Hepatocyte (in vitro differentiated cells): ENCODE results near the gene MAGI2. TPM values are rescaled to one million over a fixed set of nuclear protein-coding genes. Genes with fewer than 3 reads are reported as not detected.
"Not testable (repeated sequence)": the region's sequence is repeated elsewhere in the genome, so short reads cannot be mapped to it uniquely, and the experiment has no call there.

Experiments used
- DNase-seq: peaks from one replicate; pipeline ENCODE4 v3.0.0-alpha.2; 2016; ENCODE audit warnings: low spot score
- H2AFZ ChIP-seq: fragments of 200-600 bp; sonication (generic); 2 replicates; pipeline ENCODE4 v1.6.0; 2016; ENCODE audit warnings: antibody characterized with exemption, mild to moderate bottlenecking
- H3K27ac ChIP-seq: fragments of 200-600 bp; sonication (generic); 2 replicates; pipeline ENCODE4 v1.5.1; 2016; ENCODE audit warnings: mild to moderate bottlenecking
- H3K27me3 ChIP-seq: fragments of 200-600 bp; sonication (generic); 2 replicates; pipeline ENCODE4 v1.6.1; 2016
- H3K36me3 ChIP-seq: fragments of 200-600 bp; sonication (generic); replicated peaks from 2 replicates; pipeline ENCODE4 v1.5.1; 2016; ENCODE audit warnings: low read depth; ENCODE audit not compliant: insufficient read depth
- H3K4me1 ChIP-seq: fragments of 200-600 bp; sonication (generic); 2 replicates; pipeline ENCODE4 v1.5.1; 2016; ENCODE audit warnings: mild to moderate bottlenecking, moderate library complexity; ENCODE audit not compliant: insufficient read depth
- H3K4me2 ChIP-seq: fragments of 200-600 bp; sonication (generic); 2 replicates; pipeline ENCODE4 v1.6.0; 2016
- H3K4me3 ChIP-seq: fragments of 200-600 bp; sonication (generic); 2 replicates; pipeline ENCODE4 v1.5.1; 2016; ENCODE audit warnings: mild to moderate bottlenecking
- H3K79me2 ChIP-seq: fragments of 200-600 bp; sonication (generic); 2 replicates; pipeline ENCODE4 v1.6.0; 2017; ENCODE audit warnings: mild to moderate bottlenecking
- H3K9me2 ChIP-seq: fragments of 200-600 bp; sonication (generic); replicated peaks from 2 replicates; pipeline ENCODE4 v1.6.0; 2017; ENCODE audit warnings: mild to moderate bottlenecking; ENCODE audit not compliant: insufficient read depth
- H3K9me3 ChIP-seq: fragments of 200-600 bp; sonication (generic); 2 replicates; pipeline ENCODE4 v1.5.1; 2016; ENCODE audit warnings: low read depth, mild to moderate bottlenecking
- H4K20me1 ChIP-seq: fragments of 200-600 bp; sonication (generic); 2 replicates; pipeline ENCODE4 v1.6.0; 2016; ENCODE audit warnings: mild to moderate bottlenecking; ENCODE audit not compliant: insufficient read depth, poor library complexity, severe bottlenecking
- CTCF ChIP-seq: fragments of 200-600 bp; sonication (generic); IDR thresholded peaks from 2 replicates; pipeline ENCODE4 v1.5.1; 2016; ENCODE audit warnings: antibody characterized with exemption, mild to moderate bottlenecking; ENCODE audit not compliant: poor library complexity
- EZH2 ChIP-seq: fragments of 200-600 bp; sonication (generic); IDR thresholded peaks from 2 replicates; pipeline ENCODE4 v1.6.1; 2016; ENCODE audit warnings: antibody characterized with exemption, mild to moderate bottlenecking, borderline replicate concordance
- EZH2phosphoT487 ChIP-seq: fragments of 200-600 bp; sonication (generic); IDR thresholded peaks from one replicate; pipeline ENCODE4 v1.6.1; 2018; ENCODE audit warnings: antibody characterized with exemption, mild to moderate bottlenecking, low read depth, moderate library complexity; ENCODE audit not compliant: unreplicated experiment, severe bottlenecking
- WGBS: methylation state at CpG from one replicate; pipeline ENCODE4 v1.1.6; 2016; ENCODE audit warnings: low lambda C conversion rate; ENCODE audit errors: missing lambda C conversion rate; 5-methylcytosine and 5-hydroxymethylcytosine counted together
- polyA plus RNA-seq: library from polyadenylated mRNA; unstranded; fragments of >200 nt; fragmentation: Nextera tagmentation; extraction: Ambion mirVana; gene quantifications from 2 replicates; pipeline ENCODE4 v1.2.1, GENCODE V29; 2016
- total RNA-seq: library from RNA; depleted of rRNA; stranded (reverse); fragments of >200 nt; gene quantifications from 2 replicates; pipeline ENCODE4 v1.2.3, GENCODE V29; 2014

Gene MAGI2
- total and polyA plus RNA-seq, 2 experiments from 2014 or later, result 3.1 to 6.7 TPM

GRCh38 chr7:78296046-78296597, 1157.3 kb downstream of the MAGI2 start:
- Histone ChIP-seq H3K4me2 (no peak overlapping the region), H3K27me3 (no peaks in the 10 kb centered on the region), H3K4me3 (no peak overlapping the region), H3K36me3 (no peaks in the 10 kb centered on the region), H3K4me1 (no peaks in the 10 kb centered on the region), H3K9me3 (no peaks in the 10 kb centered on the region), H4K20me1 (no peaks in the 10 kb centered on the region), H3K27ac (no peak overlapping the region), H3K9me2 (no peaks in the 10 kb centered on the region), H3K79me2 (no peaks in the 10 kb centered on the region), H2AFZ (no peak overlapping the region)
- no peak for DNase-seq
- TF ChIP-seq CTCF, result no peak
- TF ChIP-seq EZH2, result no peak
- TF ChIP-seq EZH2phosphoT487, result no peak
- WGBS, result 97% methylated on average over 2 of the region's 2 CpGs

DNA sequence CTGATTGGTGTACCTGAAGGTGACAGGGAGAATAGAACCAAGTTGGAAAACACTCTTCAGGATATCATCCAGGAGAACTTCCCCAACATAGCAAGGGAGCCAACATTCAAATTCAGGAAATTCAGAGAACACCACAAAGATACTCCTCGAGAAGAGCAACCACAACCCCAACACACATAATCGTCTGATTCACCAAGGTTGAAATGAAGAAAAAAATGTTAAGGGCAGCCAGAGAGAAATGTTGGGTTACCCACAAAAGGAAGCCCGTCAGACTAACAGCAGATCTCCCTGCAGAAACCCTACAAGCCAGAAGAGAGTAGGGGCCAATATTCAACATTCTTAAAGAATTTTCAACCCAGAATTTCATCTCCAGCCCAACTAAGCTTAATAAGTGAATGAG, 1164.0 kb downstream of the MAGI2 start:
- H4K20me1 ChIP-seq, H2AFZ ChIP-seq, H3K36me3 ChIP-seq, H3K9me2 ChIP-seq, DNase-seq, H3K9me3 ChIP-seq, H3K27ac ChIP-seq, H3K4me1 ChIP-seq, H3K27me3 ChIP-seq, H3K4me3 ChIP-seq, H3K4me2 ChIP-seq, H3K79me2 ChIP-seq: not testable (repeated sequence)
- 77% methylated on average over 3 of the region's 3 CpGs for WGBS

DNA sequence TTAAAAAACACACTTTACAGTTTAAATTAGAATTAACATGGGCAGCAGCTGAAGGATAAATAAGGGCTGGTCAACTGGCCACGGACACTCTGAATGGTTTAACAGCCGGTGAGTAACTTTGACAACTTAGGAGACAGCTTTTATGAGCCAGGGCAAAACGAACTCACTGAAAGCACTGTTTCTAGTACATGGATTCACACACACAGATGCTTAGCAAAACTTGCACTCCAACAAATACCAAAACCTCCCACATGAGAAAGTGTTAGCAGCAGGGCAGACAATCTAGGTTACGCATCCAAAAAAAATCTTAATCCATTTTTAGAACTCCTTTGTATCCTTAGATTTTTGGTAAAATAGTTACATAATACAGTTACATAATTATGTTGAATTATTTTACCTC, 1168.5 kb downstream of the MAGI2 start:
- H3K4me2 ChIP-seq, result no peak overlapping the region
- WGBS, result 54% methylated on average over 4 of the region's 4 CpGs

DNA sequence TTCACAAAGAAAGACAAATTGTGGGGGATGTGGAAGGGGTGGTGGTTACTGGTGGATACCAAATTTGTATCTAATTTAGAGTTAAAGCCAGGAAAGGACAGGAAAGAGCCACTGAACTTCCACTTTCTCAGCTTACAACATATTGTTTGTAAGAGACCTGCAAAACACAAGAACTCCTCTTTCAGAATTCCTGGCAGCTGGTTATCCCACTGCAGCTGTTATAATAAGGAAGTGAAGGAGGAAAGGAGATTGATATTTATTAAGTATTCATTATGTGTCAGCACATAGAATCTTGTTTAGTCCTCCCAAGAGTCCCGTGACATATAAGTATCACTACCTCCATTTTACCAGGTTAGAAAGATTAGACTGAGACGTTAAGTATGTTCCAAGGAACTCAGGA, 1173.2 kb downstream of the MAGI2 start:
- Histone ChIP-seq H4K20me1 (no peaks in the 10 kb centered on the region), H3K79me2 (no peaks in the 10 kb centered on the region), H3K27me3 (no peaks in the 10 kb centered on the region), H3K4me2 (no peak overlapping the region), H2AFZ (no peak overlapping the region), H3K9me2 (no peaks in the 10 kb centered on the region), H3K27ac (no peak overlapping the region), H3K36me3 (no peaks in the 10 kb centered on the region), H3K4me3 (no peak overlapping the region), H3K9me3 (no peaks in the 10 kb centered on the region), H3K4me1 (no peaks in the 10 kb centered on the region)
- TF ChIP-seq CTCF, result no peak
- no peak for TF ChIP-seq EZH2
- TF ChIP-seq EZH2phosphoT487, result no peak
- DNase-seq, result no peak
- WGBS, result 75% methylated on average over 2 of the region's 2 CpGs

More for the DNA sequence above, 1168.5 kb downstream of the MAGI2 start:
- H3K4me1 ChIP-seq, result no peaks in the 10 kb centered on the region
- no peaks in the 10 kb centered on the region for H3K9me3 ChIP-seq
- H3K27ac ChIP-seq, result no peak overlapping the region
- H3K36me3 ChIP-seq, result no peaks in the 10 kb centered on the region
- TF ChIP-seq EZH2, result no peak
- TF ChIP-seq EZH2phosphoT487, result no peak
- TF ChIP-seq CTCF, result no peak
- no peaks in the 10 kb centered on the region for H4K20me1 ChIP-seq
- H2AFZ ChIP-seq, result no peak overlapping the region
- no peaks in the 10 kb centered on the region for H3K27me3 ChIP-seq
- H3K4me3 ChIP-seq, result no peak overlapping the region
- H3K9me2 ChIP-seq, result no peaks in the 10 kb centered on the region
- H3K79me2 ChIP-seq, result no peaks in the 10 kb centered on the region
- DNase-seq, result no peak
